Measurements from ENCODE around the gene SSTR3. TPM values are rescaled to one million over a fixed set of nuclear protein-coding genes. Genes with fewer than 3 reads are reported as not detected.

SSTR3 gene
- total and polyA plus RNA-seq, 2 of the 13 experiments (the other 11 are each of a cell fraction or from before 2014, with no cell fraction given), result 0.08 to 0.64 TPM

DNA sequence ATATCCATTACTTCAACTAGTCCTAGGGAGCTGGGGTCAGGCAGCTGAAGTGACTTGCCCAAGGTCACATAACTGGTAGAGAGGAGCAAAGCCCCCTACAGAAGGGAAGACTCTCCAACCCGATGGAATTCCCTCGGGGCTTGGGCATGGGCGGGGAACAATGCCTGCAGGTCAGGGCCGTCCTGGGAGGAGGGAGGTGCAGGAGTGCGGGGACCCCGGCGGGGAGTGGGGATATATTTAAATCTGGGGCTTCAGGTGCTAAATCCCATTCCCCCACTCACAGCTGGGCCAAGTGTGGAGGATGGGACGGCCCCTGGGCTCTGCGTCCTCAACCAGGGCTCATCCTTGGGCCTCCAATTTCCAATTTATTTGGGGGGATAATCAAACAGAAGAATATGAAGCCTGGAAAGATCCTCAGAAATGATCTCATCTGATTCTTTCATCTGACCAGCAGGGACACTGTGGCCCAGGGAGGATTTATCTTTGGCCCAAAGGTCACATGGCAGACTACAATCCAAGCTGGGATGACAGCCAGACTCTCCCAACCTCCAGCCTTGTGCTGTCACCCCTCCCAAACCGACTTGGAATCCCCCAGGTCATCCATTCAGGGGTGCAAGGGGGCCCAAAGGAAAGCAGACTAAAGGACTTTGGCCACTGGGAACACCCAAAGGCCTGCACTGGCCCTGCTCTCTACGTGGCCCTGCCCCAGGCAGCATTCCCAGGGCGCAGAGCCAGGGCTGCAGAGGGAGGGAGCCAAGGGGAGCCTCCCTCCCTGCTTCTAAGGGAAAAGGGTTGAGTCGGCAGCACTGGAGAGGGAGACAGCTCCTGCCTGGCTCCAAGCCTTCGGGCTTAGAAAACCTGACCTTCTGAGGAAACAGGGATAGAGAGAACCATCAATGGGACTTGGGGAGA, 15.5 kb downstream of the SSTR3 start (continued):
- TF ChIP-seq UBTF (CRISPR knock-in tag; IDR thresholded peaks at IDR 0.05) (peak; percentile 41; the same call in 1 of the 2 replicates), ZNF451 (CRISPR knock-in tag; IDR thresholded peaks at IDR 0.05) (no peak), KLF13 (CRISPR knock-in tag; IDR thresholded peaks at IDR 0.05) (no peak), ZNF615 (CRISPR knock-in tag; IDR thresholded peaks at IDR 0.05; ENCODE audit: borderline replicate concordance) (no peak), SIX4 (CRISPR knock-in tag; IDR thresholded peaks at IDR 0.05) (no peak), MED8 (CRISPR knock-in tag; IDR thresholded peaks at IDR 0.05; ENCODE audit: insufficient replicate concordance) (no peak), KLF15 (CRISPR knock-in tag; IDR thresholded peaks at IDR 0.05; ENCODE audit: borderline replicate concordance) (no peak), ZNF557 (CRISPR knock-in tag; IDR thresholded peaks at IDR 0.05) (no peak), ZFP36L1 (CRISPR knock-in tag; IDR thresholded peaks at IDR 0.05) (no peak), ZKSCAN5 (CRISPR knock-in tag; IDR thresholded peaks at IDR 0.05) (no peak), ZNF296 (CRISPR knock-in tag; conservative IDR thresholded peaks at IDR 0.05) (no peak), ZBTB20 (CRISPR knock-in tag; IDR thresholded peaks at IDR 0.05; ENCODE audit: borderline replicate concordance, low read depth) (0 out of 2 replicates have a peak, but pooled peaks have one; percentile 48), IKZF1 (IDR thresholded peaks at IDR 0.05) (no peak), FOXK2 (IDR thresholded peaks at IDR 0.05) (no peak), ZBTB3 (CRISPR knock-in tag; IDR thresholded peaks at IDR 0.05; ENCODE audit: borderline replicate concordance, low read depth) (no peak), CEBPG (CRISPR knock-in tag; IDR thresholded peaks at IDR 0.05) (peak; percentile 45), ZBTB7A (CRISPR knock-in tag; IDR thresholded peaks at IDR 0.05) (0 out of 2 replicates have a peak, but pooled peaks have one; percentile 75), ETV6 (CRISPR knock-in tag; conservative IDR thresholded peaks at IDR 0.05) (no peak), EED (CRISPR knock-in tag; IDR thresholded peaks at IDR 0.05) (no peak), NONO (IDR thresholded peaks at IDR 0.05) (no peak), NONO (CRISPR knock-in tag; conservative IDR thresholded peaks at IDR 0.05) (peak; percentile 41; the same call in 1 of the 2 replicates), MLLT10 (CRISPR knock-in tag; IDR thresholded peaks at IDR 0.05) (no peak), ZNF740 (CRISPR knock-in tag; IDR thresholded peaks at IDR 0.05) (no peak), TCF7 (IDR thresholded peaks at IDR 0.05; ENCODE audit: low read depth) (no peak)
- TF ChIP-seq, protein P1, sequence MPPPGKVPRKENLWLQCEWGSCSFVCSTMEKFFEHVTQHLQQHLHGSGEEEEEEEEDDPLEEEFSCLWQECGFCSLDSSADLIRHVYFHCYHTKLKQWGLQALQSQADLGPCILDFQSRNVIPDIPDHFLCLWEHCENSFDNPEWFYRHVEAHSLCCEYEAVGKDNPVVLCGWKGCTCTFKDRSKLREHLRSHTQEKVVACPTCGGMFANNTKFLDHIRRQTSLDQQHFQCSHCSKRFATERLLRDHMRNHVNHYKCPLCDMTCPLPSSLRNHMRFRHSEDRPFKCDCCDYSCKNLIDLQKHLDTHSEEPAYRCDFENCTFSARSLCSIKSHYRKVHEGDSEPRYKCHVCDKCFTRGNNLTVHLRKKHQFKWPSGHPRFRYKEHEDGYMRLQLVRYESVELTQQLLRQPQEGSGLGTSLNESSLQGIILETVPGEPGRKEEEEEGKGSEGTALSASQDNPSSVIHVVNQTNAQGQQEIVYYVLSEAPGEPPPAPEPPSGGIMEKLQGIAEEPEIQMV (CRISPR knock-in tag; IDR thresholded peaks at IDR 0.05; ENCODE audit: low read depth), result 0 out of 2 replicates have a peak, but pooled peaks have one; percentile 2
- TF ChIP-seq, protein P2, sequence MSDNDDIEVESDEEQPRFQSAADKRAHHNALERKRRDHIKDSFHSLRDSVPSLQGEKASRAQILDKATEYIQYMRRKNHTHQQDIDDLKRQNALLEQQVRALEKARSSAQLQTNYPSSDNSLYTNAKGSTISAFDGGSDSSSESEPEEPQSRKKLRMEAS (IDR thresholded peaks at IDR 0.05), result no peak
- TF ChIP-seq, protein P3, sequence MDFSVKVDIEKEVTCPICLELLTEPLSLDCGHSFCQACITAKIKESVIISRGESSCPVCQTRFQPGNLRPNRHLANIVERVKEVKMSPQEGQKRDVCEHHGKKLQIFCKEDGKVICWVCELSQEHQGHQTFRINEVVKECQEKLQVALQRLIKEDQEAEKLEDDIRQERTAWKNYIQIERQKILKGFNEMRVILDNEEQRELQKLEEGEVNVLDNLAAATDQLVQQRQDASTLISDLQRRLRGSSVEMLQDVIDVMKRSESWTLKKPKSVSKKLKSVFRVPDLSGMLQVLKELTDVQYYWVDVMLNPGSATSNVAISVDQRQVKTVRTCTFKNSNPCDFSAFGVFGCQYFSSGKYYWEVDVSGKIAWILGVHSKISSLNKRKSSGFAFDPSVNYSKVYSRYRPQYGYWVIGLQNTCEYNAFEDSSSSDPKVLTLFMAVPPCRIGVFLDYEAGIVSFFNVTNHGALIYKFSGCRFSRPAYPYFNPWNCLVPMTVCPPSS (IDR thresholded peaks at IDR 0.05), result no peak
